CD14-positive monocyte (primary cell): ENCODE data around the gene DYNC1H1. TPM values are rescaled to one million over a fixed set of nuclear protein-coding genes. Genes with fewer than 3 reads are reported as not detected.

Experiments
- DNase-seq, 3 donors: peaks; one replicate each; pipeline ENCODE4 v3.0.0-alpha.2; 2011 to 2022
- H2AFZ ChIP-seq: 2 replicates; pipeline ENCODE4 v1.6.0; 2012; ENCODE audit warnings: mild to moderate bottlenecking, low read depth, low read length, inconsistent platforms; ENCODE audit not compliant: insufficient read depth, poor library complexity, severe bottlenecking
- H3K27ac ChIP-seq, 2 donors: 1 replicate in 1 of 2; 2 replicates in 1 of 2; pipeline ENCODE4 v1.5.1; 2012 to 2013; ENCODE audit warnings: low read length in 2 of 2, control low read depth in 1 of 2, inconsistent platforms in 1 of 2, low read depth in 1 of 2, mild to moderate bottlenecking in 1 of 2
- H3K27me3 ChIP-seq, 2 donors: one replicate each; pipeline versions ENCODE4 v1.6.0 to v1.6.1; 2011 to 2013; ENCODE audit warnings: low read length in 2 of 2; ENCODE audit not compliant: control insufficient read depth in 2 of 2, insufficient read depth in 2 of 2
- H3K36me3 ChIP-seq, 2 donors: replicated peaks in 1 of 2; 1 replicate in 1 of 2; 2 replicates in 1 of 2; pipeline versions ENCODE4 v1.5.1 to v1.6.1; 2012 to 2013; ENCODE audit warnings: low read length in 2 of 2, control low read depth in 1 of 2, inconsistent platforms in 1 of 2, mild to moderate bottlenecking in 1 of 2; ENCODE audit not compliant: insufficient read depth in 2 of 2, control insufficient read depth in 1 of 2
- H3K4me1 ChIP-seq, 2 donors: 1 replicate in 1 of 2; 2 replicates in 1 of 2; pipeline versions ENCODE4 v1.5.1 to v1.6.1; 2012 to 2013; ENCODE audit warnings: low read length in 2 of 2, control low read depth in 1 of 2, inconsistent platforms in 1 of 2, mild to moderate bottlenecking in 1 of 2, moderate library complexity in 1 of 2; ENCODE audit not compliant: insufficient read depth in 2 of 2, control insufficient read depth in 1 of 2
- H3K4me2 ChIP-seq: replicated peaks from 2 replicates; pipeline ENCODE3; 2012; ENCODE audit warnings: low read length, moderate library complexity, mild to moderate bottlenecking; ENCODE audit not compliant: poor library complexity, severe bottlenecking; ENCODE audit errors: extremely low read depth
- H3K4me3 ChIP-seq, 3 experiments: fragments of 200-600 bp in 1 of 3; sonication (generic) in 1 of 3; replicated peaks in 1 of 3; 1 replicate in 2 of 3; 2 replicates in 1 of 3; pipeline ENCODE4 v1.5.1; 2011 to 2013; ENCODE audit warnings: low read length in 3 of 3, mild to moderate bottlenecking in 3 of 3, control low read depth in 2 of 3, low read depth in 2 of 3, inconsistent platforms in 1 of 3, moderate library complexity in 1 of 3
- H3K79me2 ChIP-seq: 2 replicates; pipeline ENCODE4 v1.6.0; 2012; ENCODE audit warnings: mild to moderate bottlenecking, control low read depth, inconsistent platforms, low read length, moderate library complexity; ENCODE audit not compliant: insufficient read depth
- H3K9ac ChIP-seq: 2 replicates; pipeline ENCODE4 v1.6.0; 2017; ENCODE audit warnings: low read length, mild to moderate bottlenecking; ENCODE audit not compliant: insufficient read depth, poor library complexity, severe bottlenecking
- H3K9me3 ChIP-seq, 2 donors: replicated peaks in 1 of 2; 1 replicate in 1 of 2; 2 replicates in 1 of 2; pipeline versions ENCODE4 v1.5.1 to v1.6.1; 2012 to 2013; ENCODE audit warnings: low read length in 2 of 2, control low read depth in 1 of 2; ENCODE audit not compliant: control insufficient read depth in 1 of 2, insufficient read depth in 1 of 2
- H4K20me1 ChIP-seq: 2 replicates; pipeline ENCODE4 v1.6.0; 2012; ENCODE audit warnings: mild to moderate bottlenecking, low read length, control low read depth, moderate library complexity; ENCODE audit not compliant: insufficient read depth
- H3K27ac Mint-ChIP-seq, 7 donors: one replicate each; pipeline ENCODE4 v1.8.0; 2020; ENCODE audit warnings: mild to moderate bottlenecking in 7 of 7, mixed read lengths in 7 of 7, moderate library complexity in 6 of 7, inconsistent platforms in 2 of 7
- H3K27me3 Mint-ChIP-seq, 3 donors: one replicate each; pipeline ENCODE4 v1.8.0; 2021 to 2022; ENCODE audit warnings: low read depth in 3 of 3, mild to moderate bottlenecking in 3 of 3, mixed read lengths in 3 of 3, moderate library complexity in 3 of 3, inconsistent platforms in 1 of 3
- H3K36me3 Mint-ChIP-seq, 2 donors: one replicate each; pipeline ENCODE4 v1.8.0; 2020; ENCODE audit warnings: mixed read lengths in 2 of 2, inconsistent platforms in 1 of 2, mild to moderate bottlenecking in 1 of 2
- H3K4me1 Mint-ChIP-seq: one replicate; pipeline ENCODE4 v1.8.0; 2020; ENCODE audit warnings: mild to moderate bottlenecking, mixed read lengths
- H3K4me3 Mint-ChIP-seq, 2 donors: one replicate each; pipeline ENCODE4 v1.8.0; 2020; ENCODE audit warnings: mild to moderate bottlenecking in 2 of 2, mixed read lengths in 2 of 2, moderate library complexity in 1 of 2
- H3K9me3 Mint-ChIP-seq, 7 donors: one replicate each; pipeline ENCODE4 v1.8.0; 2020 to 2022; ENCODE audit warnings: mixed read lengths in 7 of 7, mild to moderate bottlenecking in 6 of 7, moderate library complexity in 6 of 7, inconsistent platforms in 2 of 7
- WGBS: methylation state at CpG from one replicate; pipeline ENCODE4 v1.1.5; 2013; ENCODE audit warnings: missing lambda C conversion rate; ENCODE audit not compliant: insufficient coverage; 5-methylcytosine and 5-hydroxymethylcytosine counted together
- intact Hi-C, 2 donors: fragments of 100-400 bp; cut with micrococcal nuclease; formaldehyde crosslinking; loops; one replicate each; pipeline versions ENCODE4 v1.15.0 to v1.15.1; 2023
- polyA plus RNA-seq, 3 donors: library from polyadenylated mRNA; depleted of rRNA in 1 of 3; unstranded in 2 of 3; stranded (reverse) in 1 of 3; fragments of 300-500 nt in 2 of 3; fragments of >200 nt in 1 of 3; fragmentation: Illumina TruSeq in 2 of 3; gene quantifications; 1 replicate in 2 of 3; 2 replicates in 1 of 3; pipeline ENCODE4 v1.2.3, GENCODE V29; 2012 to 2021
- TF ChIP-seq, protein P1 (sequence below): fragments of 200-600 bp; IDR thresholded peaks from one replicate; pipeline ENCODE4 v1.8.0; 2022; ENCODE audit warnings: antibody characterized with exemption, mild to moderate bottlenecking

Gene DYNC1H1
- polyA plus RNA-seq, 3 donors = 14.7 to 87.3 (median 23.6) TPM

DNA sequence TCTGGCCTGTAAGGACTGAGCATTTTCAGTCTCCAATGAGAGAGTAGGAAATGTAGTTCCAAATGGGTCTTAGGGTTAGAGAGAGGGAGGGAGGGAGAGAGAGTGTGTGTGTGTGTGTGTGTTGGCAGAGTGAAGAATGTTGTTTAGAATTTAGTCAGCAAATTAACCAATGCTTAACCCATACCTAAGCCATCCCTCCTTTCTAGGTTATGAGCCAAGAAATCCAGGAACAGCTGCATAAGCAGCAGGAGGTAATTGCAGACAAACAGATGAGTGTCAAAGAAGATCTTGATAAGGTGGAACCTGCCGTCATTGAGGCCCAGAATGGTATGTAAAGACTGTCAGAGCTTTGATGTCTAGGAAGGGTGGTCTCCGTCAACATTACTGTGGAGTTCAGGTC is 65.6 kb downstream of the DYNC1H1 start:
- Histone ChIP-seq H4K20me1 (peaks cover 5% of the 10 kb centered on the region), H3K27ac (no peak overlapping the region), H3K4me2 (no peak overlapping the region), H3K36me3 (peaks cover 94 to 100% of the 10 kb centered on the region in 2 donors), H3K4me3 (no peak overlapping the region), H2AFZ (no peak overlapping the region), H3K9me3 (no peaks in the 10 kb centered on the region), H3K79me2 (no peaks in the 10 kb centered on the region), H3K4me1 (no peaks in the 10 kb centered on the region), H3K9ac (no peak overlapping the region), H3K27me3 (no peaks in the 10 kb centered on the region)
- peaks cover 0 to 3% (median 0%) of the 10 kb centered on the region in 3 donors for H3K27me3 Mint-ChIP-seq
- H3K4me3 Mint-ChIP-seq = no peak overlapping the region
- no peak for DNase-seq
- TF ChIP-seq, protein P1, sequence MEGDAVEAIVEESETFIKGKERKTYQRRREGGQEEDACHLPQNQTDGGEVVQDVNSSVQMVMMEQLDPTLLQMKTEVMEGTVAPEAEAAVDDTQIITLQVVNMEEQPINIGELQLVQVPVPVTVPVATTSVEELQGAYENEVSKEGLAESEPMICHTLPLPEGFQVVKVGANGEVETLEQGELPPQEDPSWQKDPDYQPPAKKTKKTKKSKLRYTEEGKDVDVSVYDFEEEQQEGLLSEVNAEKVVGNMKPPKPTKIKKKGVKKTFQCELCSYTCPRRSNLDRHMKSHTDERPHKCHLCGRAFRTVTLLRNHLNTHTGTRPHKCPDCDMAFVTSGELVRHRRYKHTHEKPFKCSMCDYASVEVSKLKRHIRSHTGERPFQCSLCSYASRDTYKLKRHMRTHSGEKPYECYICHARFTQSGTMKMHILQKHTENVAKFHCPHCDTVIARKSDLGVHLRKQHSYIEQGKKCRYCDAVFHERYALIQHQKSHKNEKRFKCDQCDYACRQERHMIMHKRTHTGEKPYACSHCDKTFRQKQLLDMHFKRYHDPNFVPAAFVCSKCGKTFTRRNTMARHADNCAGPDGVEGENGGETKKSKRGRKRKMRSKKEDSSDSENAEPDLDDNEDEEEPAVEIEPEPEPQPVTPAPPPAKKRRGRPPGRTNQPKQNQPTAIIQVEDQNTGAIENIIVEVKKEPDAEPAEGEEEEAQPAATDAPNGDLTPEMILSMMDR = no peak
- H3K9me3 Mint-ChIP-seq = no peaks in the 10 kb centered on the region
- no peaks in the 10 kb centered on the region for H3K4me1 Mint-ChIP-seq
- WGBS = no CpG with 5 or more reads among the region's 2 CpGs
- H3K27ac Mint-ChIP-seq = no peak overlapping the region
- peaks cover 86 to 97% of the 10 kb centered on the region in 2 donors for H3K36me3 Mint-ChIP-seq
- intact Hi-C loops = no loop called here

DNA sequence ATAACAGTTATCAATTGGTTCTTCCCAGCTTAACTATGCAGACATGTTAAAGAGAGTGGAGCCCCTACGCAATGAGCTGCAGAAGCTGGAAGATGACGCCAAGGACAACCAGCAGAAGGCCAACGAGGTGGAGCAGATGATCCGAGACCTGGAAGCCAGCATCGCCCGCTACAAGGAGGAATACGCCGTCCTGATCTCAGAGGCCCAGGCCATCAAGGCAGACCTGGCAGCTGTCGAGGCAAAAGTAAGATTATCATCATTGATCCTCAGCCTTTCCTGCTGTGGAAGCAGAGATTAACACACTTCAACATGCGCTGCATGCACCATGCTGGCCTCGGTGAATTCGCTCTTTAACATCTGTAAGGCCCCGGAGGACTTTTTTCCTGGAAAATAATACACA is 68.9 kb downstream of the DYNC1H1 start:
- Histone ChIP-seq H3K4me3 (no peak overlapping the region), H3K9me3 (no peaks in the 10 kb centered on the region), H3K79me2 (no peaks in the 10 kb centered on the region), H4K20me1 (peaks cover 15% of the 10 kb centered on the region), H3K36me3 (peaks cover 95 to 100% of the 10 kb centered on the region in 2 donors), H3K27ac (no peak overlapping the region), H3K4me1 (no peaks in the 10 kb centered on the region), H3K9ac (no peak overlapping the region), H3K4me2 (no peak overlapping the region), H3K27me3 (no peaks in the 10 kb centered on the region), H2AFZ (no peak overlapping the region)
- TF ChIP-seq, protein P1 = no peak
- H3K27ac Mint-ChIP-seq = peak overlapping the region in 1 of 7 donors; percentile 66
- no peak for DNase-seq
- 96% methylated on average over 9 of the region's 13 CpGs for WGBS
- peaks cover 84 to 96% of the 10 kb centered on the region in 2 donors for H3K36me3 Mint-ChIP-seq
- H3K9me3 Mint-ChIP-seq = no peaks in the 10 kb centered on the region
- H3K4me1 Mint-ChIP-seq = no peaks in the 10 kb centered on the region
- peaks cover 0 to 2% (median 0%) of the 10 kb centered on the region in 3 donors for H3K27me3 Mint-ChIP-seq
- no peak overlapping the region for H3K4me3 Mint-ChIP-seq
- intact Hi-C loops = no loop called here
